GM19023 (cell line): Measurements from ENCODE around the gene NUDT17.
"Not testable (repeated sequence)": the region's sequence is repeated elsewhere in the genome, so short reads cannot be mapped to it uniquely, and the experiment has no call there.

Experiments used
- ATAC-seq: cut with Tn5 transposase; IDR thresholded peaks from one replicate; pipeline ENCODE4 v1.9.1; 2021; ENCODE audit warnings: mild to moderate bottlenecking, moderate library complexity; ENCODE audit not compliant: unreplicated experiment

The NUDT17 gene, protein sequence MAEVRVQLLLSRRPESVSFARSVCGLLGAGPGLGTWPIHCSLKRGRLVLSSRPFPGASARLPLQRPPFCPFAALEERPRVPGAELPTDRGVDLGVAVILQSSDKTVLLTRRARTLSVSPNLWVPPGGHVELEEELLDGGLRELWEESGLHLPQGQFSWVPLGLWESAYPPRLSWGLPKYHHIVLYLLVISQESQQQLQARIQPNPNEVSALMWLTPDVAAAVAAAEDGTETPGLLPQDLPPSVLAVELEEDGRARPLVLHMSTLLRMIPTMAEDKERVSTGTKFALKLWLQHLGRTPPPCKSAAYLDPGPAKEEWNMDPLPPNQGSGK

DNA sequence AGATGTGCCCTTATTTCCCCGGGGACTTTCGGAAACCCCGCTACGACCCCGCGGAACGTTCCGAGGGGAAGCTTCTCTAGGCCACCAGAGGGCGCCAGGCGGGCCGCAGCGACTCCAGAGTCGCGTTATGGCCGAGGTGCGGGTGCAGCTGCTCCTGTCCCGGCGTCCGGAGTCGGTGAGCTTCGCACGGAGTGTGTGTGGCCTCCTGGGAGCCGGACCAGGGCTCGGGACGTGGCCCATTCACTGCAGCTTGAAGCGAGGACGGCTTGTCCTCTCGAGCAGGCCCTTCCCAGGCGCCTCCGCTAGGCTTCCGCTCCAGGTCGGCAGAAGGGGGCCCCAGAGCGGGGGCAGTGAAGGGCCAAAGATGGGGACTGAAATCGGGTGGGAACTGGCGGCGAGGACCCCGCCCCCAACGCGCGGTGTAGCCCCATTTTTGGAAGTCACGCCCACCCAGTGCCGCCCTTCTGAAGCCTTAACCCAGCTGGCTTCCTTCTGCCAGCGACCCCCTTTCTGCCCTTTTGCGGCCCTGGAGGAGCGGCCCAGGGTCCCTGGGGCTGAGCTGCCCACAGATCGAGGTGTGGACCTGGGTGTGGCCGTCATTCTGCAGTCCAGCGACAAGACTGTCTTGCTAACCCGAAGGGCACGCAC, at the start of gene NUDT17:
Gene NUDT17, plus strand, starts transcription at position 117 of the 648 bp plus-strand sequence. Its CDS starts 11 bp downstream, at position 128.
- peak; percentile 68 for ATAC-seq

DNA sequence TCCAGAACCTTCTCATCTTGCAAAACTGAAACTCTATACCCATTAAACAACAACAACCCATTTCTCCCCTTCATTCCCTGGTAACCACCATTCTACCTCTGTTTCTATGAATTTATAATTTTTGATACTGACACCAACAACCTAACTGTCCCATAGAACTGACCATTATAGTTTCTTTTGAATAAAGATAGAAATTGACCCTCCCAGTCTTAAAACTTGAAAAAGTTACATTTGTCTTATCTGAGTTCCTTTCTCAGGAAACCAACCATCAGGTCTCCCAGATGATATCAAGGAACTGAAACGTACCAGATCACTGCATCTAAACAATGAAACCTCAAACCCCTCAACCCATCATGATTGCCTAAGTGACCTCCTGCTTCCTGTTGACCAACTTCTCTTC, 48.7 kb upstream of the NUDT17 start:
- no peak for ATAC-seq

DNA sequence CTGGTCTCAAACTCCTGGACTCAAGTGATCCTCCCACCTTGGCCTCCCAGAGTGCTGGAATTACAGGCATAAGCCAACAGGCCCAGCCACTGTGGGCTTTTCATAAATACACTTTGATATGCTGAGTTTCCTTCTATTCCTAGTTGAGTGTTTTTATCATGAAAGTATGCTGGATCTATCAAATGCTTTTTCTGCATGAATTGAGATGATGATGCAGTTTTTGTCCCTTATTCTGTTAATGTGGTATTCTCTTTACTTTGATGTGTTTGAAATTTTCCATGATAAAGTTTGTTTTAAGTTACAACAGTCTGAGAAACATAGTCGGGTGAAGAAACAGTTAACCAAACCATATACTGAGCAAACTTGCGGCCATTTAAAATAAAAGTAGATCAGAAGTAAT, 45.6 kb upstream of the NUDT17 start:
- no peak for ATAC-seq

DNA sequence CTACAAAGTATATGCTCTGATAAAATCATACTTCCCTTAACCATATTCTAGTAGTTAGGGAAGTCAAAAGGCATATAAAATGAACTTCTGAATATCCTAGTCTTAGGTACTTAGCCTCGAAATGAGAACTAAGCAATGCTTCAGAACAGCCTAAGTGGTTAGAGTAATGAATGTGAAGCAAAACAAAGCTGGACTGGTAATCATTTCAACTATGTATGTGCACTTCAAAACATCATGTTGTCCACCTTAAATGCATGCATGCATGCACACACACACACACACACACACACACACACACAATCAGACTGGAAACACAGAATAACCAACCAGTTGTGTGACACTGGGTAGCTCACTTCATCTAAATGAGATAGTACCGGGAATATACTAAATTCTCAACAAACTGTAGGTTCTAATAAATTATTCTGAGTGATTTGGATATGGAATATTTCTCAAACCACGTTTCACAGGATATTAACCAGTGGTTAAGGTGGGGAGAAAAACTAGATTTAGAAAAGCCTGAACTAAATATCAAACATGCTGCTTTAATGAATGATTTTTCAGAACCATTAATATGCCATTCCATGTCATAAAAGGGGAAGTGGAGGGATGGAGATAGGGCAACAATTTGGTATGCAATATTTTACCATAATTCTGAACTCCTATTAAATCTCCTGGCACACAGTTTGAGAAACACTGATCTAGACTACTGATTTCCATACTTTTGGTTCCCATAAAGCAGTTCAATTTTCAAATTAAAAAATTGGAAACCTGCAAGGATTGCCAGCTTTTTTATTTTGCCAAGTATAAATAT, 41.0 kb upstream of the NUDT17 start:
- no peak for ATAC-seq

DNA sequence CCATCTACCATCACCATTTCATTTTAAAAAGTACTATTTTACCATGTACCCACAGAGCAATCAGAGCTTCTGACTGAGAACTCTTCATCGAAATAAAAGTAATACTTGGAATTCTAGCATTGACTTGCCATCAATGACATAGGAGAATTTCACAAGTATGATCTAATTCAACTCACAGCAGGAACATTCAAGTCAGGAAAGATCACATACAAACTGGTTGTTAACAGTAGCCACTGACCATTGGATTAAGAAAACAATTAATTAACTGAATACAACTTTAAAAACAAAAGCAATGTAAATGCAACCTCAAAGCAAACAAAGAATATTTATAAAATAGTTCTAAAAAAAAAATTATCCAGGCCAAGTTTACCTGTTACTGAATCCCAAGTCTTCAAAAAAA, 40.4 kb upstream of the NUDT17 start:
- no peak for ATAC-seq

DNA sequence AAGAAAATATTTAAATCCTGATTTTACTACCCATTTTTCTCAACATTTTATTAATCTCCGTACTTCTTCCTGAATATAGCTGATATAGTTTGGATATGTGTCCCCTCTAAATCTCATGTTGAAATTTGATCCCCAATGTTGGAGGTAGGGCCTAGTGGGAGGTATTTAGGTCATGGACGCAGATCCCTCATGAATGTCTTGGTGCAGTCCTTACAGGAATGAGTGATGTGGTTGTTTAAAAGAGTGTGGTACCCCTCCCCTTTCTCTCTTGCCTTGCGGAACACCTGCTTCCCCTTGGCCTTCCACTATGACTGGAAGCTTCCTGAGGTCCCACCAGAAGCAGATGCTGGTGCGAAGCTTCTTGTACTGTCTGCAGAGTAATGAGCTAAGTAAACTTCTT, 39.0 kb upstream of the NUDT17 start:
- ATAC-seq: no peak

DNA sequence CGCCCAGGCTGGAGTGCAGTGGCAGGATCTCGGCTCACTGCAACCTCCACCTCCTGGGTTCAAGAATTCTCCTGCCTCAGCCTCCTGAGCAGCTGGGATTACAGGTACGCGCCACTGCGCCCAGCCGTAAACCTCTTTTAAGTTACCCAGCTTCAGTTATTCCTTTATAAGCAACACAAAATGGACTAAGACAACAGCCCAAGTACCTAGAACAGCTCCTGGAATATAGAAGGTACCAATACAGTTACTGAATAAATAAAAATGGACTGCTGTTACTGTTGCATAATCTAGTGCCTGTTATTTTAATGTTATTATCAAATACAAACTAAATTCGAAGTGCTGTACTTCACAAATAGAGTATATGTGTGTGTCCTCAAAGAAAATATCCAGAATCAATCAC, 38.6 kb upstream of the NUDT17 start:
- no peak for ATAC-seq

DNA sequence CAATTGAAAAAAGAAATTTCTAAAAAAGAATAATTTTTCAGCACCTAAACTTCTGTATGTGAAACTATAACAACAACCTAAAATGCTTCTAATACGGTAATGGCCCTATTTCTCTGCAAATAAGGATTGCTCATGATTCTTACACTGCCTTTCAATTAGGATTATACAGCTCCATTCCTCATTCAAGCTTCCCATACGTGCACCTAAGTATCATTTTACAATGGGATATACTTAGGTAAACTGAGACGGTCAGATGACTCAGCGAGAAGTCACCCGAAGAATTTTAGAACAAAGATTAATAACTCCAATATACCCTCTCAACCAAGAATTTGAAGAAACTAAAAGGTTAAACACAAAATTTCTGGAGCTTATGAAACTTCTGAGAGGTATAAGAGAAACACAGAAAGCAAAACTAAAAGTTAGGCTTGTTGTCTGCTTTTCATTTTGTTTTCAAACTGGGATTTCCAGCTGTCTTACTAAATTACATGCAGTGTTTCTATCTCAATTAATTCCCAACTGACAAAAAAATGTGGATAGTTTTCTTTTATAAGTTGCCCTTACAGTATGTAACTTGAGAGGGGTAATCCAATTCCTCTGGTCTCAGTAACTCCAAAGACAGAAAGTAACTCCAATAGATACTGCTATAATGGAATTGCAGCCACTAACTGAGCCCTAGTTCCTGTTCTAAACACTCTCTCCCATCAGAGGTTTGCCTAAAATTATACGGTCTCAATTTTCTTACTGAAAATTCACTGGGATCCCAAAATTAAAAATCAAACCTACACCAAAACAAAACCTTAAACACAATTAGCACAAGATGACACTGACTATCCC, 32.2 kb upstream of the NUDT17 start:
- ATAC-seq: not testable (repeated sequence)

DNA sequence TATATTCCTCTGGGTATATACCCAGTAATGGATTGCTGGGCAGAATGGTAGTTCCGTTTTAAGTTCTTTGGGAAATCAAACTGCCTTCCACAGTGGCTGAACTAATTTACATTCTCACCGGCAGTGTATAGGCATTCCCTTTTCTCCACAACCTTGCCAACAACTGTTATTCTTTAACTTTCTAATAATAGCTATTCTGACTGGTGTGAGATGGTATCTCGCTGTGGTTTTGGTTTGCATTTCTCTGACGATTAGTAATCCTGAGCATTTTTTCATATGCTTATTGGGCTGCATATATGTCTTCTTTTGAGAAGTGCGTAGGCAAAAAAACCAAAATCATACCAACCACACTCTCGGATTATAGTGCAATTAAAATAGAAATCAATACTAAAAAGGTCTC, 27.3 kb upstream of the NUDT17 start:
- ATAC-seq: not testable (repeated sequence)

DNA sequence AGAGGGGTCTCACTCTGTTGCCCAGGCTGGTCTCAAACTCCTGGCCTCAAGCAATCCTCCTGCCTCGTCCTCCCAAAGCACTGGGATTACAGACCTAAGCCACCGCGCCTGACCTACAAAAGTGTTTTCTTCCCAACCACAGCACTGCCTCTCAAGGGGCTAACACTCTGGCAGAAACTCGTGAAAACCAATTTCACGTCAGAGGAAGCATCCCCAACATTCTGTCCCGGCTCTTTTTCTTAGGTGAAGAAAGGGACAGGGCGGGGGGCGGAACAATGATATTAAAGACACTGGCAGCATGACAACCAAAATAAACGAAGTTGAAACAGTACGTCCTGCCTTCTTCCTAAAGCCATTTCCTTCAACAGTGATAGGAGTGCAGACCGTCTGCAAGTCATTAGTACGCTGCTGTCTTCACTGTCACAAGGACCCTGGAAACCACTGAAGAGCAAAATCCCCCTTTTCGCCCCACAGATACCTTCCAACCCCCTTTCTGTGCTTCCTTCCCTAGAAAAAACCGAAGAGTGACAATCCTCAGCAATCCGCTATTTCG, 22.6 kb upstream of the NUDT17 start:
- ATAC-seq: not testable (repeated sequence)

DNA sequence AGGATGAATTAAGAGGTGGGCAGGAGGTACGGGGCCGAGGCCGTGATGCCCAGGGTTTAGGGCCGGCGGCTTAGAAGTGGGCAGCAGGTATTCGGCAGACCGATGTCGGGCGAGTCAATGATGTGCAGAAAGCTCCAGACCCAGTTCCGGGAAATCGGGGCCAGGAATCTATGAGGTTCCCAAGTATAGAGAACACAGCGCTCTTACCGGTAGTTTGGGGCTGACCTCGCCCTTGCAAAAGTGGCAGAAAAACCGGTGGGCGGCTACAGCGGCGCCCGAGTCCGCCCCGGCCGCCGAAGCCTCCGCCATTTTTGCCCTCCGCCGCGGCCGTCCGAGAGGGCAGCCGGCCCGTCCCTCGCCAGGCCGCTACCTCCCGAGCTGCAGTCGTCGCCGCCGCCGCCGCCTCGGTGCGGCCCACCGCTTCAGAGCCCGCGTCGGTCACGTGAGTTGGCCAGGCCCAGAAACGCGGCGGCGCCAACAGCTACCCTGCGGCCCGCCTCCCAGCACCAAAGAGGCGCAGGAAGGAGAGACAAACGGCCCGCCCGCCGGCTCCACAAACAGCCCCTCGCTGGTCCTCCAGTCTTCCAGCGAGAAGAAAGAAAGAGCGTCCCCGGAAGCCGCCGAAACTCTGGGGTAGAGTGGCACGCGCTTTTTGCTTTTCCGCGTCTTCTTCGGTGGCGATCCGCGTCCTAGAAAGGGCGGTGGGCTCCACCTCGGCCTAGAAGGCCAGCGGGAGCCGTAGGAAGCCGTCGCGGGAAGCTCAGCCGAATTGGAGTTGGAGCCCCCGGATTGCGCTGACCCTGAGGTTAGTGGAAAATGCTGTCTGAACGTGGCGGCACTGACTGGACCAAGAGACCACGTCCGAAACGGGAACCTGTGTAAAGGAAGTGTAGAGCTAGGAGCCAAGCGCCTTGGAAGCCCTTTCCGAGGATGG, 21.6 kb upstream of the NUDT17 start, which contains the start of the genes POLR3C and RNF115:
Gene POLR3C, plus strand, starts transcription at position 636 of the 934 bp plus-strand sequence. CDS start 1,577 bp downstream, outside the sequence.
Gene RNF115, minus strand, starts transcription at position 531 of the 934 bp plus-strand sequence. Its CDS starts 222 bp downstream, at position 309.
- peak; percentile 88 for ATAC-seq

DNA sequence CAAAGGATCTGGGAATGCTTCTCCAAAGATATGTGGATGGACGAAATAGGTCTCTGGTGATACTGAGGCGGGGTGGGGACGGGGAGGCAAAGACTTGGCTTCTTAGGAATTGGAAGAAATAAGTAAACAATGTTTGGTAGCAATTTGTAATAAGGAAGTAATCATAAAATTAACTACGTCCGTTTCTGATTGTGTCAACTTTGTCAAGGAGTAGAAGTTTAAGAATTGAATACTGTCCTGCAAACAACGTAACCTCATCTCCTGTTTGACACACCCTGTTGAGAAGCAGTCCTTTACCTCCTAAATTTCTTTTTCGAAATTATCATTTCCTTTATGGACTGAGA, 21.0 kb upstream of the NUDT17 start:
- ATAC-seq: no peak

DNA sequence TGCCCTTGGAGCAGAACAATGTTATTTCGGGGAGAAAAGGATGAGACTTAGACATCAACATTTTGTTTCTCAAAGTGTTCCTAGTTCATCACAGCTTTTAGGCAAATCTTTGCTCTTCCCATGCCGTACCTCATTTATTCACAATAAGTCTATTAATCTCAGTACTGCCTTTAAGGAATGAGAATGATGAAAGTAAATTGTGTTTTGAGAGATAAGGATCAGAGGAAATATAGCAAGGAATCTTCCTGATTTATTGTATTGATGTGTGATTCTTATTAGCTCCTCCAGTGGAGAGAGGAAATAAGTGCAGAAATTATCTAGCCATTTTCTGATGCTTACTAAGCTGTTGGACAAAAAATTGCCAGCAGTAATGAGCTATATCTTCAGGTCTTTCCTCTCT, 19.4 kb upstream of the NUDT17 start:
- ATAC-seq: no peak

DNA sequence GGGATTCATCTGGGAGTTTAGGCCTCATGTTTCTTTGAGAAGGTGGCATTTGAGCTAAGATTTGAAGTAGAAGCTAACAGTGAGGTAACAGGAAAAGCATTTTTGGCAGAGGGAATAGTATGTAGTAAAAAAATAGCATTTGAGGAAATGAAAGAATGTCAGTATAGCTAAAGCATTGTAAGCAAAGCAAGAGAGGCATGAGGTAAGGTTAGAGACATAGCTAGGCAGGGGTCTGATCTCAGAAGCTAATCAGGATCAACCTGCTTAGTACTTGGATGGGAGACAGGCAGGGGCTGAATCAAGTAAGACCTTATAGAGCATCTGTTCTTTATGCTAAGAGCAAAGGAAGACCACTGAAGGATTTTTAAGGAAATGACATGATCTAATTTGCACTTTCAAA, 17.5 kb upstream of the NUDT17 start:
- ATAC-seq: no peak

DNA sequence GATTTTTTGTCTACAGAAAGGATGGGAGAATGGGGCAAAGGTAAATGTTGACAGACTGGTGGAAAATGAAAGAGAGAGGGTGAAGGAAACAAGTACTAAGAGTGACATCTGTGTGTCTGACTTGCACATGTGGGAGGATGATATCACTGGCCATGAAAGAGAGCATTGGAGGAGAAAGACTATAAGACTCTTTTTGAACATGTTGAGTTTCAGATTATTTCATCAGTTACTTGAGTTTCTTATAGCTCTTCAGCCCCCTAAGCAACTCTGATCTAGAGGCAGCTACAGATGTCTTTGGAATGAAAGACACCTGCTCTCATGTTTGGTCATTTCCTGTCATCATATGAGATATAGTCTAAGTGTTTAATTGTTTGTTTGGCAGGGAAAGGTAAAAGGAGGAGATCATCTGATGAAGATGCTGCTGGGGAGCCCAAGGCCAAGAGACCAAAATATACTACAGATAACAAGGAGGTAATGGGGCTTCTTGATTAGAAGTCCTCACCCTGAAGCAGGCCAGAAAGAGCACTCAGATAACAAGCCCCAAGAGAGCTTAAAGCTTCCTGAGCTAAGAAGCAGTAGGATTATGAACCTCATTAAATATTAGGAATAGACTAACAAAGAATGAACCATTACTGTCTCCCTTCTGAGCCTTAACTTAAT, 16.9 kb upstream of the NUDT17 start:
- ATAC-seq: no peak

DNA sequence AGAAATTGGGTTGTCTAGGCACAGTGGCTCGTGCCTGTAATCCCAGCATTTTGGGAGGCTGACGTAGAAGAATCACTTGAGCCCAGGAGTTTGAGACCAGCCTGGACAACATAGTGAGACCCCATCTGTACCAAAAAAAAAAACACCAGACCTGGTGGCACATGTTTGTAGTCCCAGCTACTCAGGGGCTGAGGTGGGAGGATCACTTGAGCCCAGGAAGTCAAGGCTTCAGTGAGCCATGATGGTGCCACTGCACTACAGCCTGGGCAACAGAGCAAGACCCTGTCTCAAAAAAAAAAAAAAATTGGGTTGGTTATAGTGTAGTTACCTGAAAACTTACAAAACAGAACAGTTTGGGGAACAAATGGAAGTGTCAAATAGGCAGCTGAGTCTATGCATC, 14.6 kb upstream of the NUDT17 start:
- not testable (repeated sequence) for ATAC-seq

DNA sequence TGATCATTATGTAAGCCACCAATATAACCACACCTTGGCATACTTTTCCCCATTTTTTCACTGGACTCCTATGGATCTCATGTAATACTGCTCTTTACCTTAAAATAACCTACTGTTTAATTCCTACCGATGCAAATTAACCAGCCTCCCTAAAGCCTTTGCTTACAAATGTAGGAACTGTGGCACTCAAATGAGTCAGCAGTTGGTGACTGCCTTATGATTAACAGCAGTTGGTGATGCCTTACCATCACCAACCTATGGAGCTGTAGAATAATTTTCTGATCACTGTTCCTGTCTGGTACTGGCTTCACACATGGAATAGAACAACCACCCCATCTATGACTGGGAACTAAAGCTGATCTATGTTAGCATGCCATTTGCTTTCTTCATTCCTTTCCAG, 7.8 kb upstream of the NUDT17 start:
- ATAC-seq: no peak

DNA sequence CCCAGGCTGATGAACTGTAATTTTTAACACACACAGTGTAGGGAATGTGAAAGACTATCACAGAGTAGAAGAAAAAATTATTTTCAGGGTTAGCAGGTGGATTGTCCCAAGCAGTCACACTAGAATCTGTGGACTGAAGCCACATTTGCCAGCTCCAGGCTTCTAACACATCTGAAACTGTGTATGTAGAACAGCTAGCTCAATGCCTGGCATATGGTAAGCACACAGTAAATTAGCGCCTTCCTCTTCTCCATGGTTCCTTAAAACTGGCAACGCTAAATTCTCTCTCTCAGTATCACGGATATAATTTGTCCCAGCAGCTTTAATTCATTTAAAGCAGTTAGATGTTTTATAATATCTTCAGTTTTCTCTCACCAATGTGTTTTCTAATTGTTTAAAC, 2.4 kb upstream of the NUDT17 start:
- ATAC-seq: no peak

DNA sequence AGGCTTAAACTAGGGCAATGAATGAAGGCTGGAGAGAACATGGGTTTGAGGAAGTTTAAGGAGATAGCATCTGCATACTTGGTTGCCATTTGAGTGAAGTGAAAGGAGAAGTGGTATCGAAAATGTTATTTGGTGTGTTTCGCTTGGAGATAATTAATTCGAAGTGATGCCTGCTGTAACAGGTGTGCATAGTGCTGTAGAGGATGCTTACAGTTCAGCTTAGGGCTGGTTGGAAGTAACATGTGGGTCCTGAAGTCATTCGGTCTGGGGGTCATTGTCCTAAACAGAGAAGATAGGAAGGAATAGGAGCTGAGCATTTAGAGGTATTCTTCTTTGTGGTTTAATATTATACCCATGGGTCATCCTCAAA, 301 bp upstream of the NUDT17 start:
- ATAC-seq: peak; percentile 68
